Measurements from ENCODE around the gene ECE1. TPM values are rescaled to one million over a fixed set of nuclear protein-coding genes. Genes with fewer than 3 reads are reported as not detected.

Gene ECE1
- total and polyA plus RNA-seq, 2 of the 4 experiments (the other 2 are of a cell fraction), result 61.8 to 124 TPM

DNA sequence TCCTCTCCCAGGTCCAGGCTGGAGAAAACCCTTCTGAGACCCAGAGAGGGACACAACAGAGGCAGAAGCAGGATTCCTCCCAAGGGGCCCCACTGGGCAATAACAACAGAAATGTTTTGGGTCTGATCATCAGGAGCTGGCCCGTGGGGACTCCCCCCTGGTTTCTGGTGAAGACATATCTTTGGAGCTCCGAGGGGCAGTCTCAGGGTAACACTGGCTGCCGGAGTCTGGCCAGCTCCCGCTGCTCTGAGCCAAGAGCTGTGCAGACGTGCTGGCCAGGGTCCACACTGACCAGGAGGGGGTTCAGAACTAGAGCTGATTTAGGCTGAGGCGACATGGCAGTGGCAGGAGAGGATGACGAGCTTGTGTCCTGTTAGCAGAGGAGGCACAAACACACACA is 13.1 kb downstream of the ECE1 start:
- TF ChIP-seq CHD1 (IDR thresholded peaks at IDR 0.05; ENCODE audit: low read depth, low read length) (no peak), BHLHE40 (IDR thresholded peaks at IDR 0.05; ENCODE audit: low read depth, low read length) (no peak), POLR2A (IDR thresholded peaks at IDR 0.05; ENCODE audit: low read depth, low read length) (no peak)
- Histone ChIP-seq H2BK15ac (ENCODE audit: low read depth, low read length) (no peak overlapping the region), H3K4me3 (ENCODE audit: insufficient read depth, low read depth, low read length) (no peak overlapping the region), H3K4me2 (ENCODE audit: low read depth, low read length) (no peak overlapping the region), H3K36me3 (ENCODE audit: control insufficient read depth, insufficient read depth, low read length) (peaks cover 36% of the 10 kb centered on the region), H2BK5ac (ENCODE audit: low read depth, low read length, poor library complexity, severe bottlenecking) (no peak overlapping the region), H3K4ac (ENCODE audit: low read depth, low read length) (peak overlapping the region; percentile 8; the same call in 1 of the 2 replicates), H3K9me3 (ENCODE audit: control insufficient read depth, insufficient read depth, low read length) (no peaks in the 10 kb centered on the region), H4K8ac (ENCODE audit: low read depth in 2 of 2, low read length in 2 of 2) (no peak overlapping the region), H3K23ac (ENCODE audit: low read depth, low read length) (peak overlapping the region; percentile 13; the same call in 1 of the 2 replicates), H3K27ac (ENCODE audit: insufficient read depth, low read length) (no peak overlapping the region), H3K9me1 (ENCODE audit: insufficient read depth, low read length) (peaks cover 26% of the 10 kb centered on the region), H4K5ac (ENCODE audit: low read depth, low read length) (no peak overlapping the region), H3K56ac (ENCODE audit: extremely low read depth, insufficient read depth, low read length) (no peak overlapping the region), H4K91ac (ENCODE audit: insufficient read depth, low read depth, low read length) (no peak overlapping the region), H3K9ac (ENCODE audit: low read depth, low read length) (no peak overlapping the region), H3K27me3 (ENCODE audit: control insufficient read depth, insufficient read depth, low read length) (no peaks in the 10 kb centered on the region), H3K79me1 (ENCODE audit: low read depth in 1 of 2, low read length in 2 of 2) (peaks cover 40 to 68% of the 10 kb centered on the region in 2 experiments), H2BK120ac (ENCODE audit: low read depth, low read length) (no peak overlapping the region), H2AK5ac (ENCODE audit: low read depth, low read length) (peak overlapping the region; percentile 73; the same call in 1 of the 2 replicates), H3K4me1 (ENCODE audit: control insufficient read depth, insufficient read depth, low read length) (peaks cover 26% of the 10 kb centered on the region), H2BK20ac (ENCODE audit: low read depth, low read length) (no peak overlapping the region), H3K18ac (ENCODE audit: low read depth, low read length) (no peak overlapping the region), H3K14ac (replicated peaks; ENCODE audit: low read depth, low read length) (peak overlapping the region; percentile 60; the same call in 1 of the 2 replicates), H4K20me1 (ENCODE audit: insufficient read depth, low read length) (no peaks in the 10 kb centered on the region), H2AFZ (replicated peaks; ENCODE audit: low read length, poor library complexity) (no peak overlapping the region), H2AK9ac (replicated peaks; ENCODE audit: low read depth, low read length, poor library complexity) (no peak overlapping the region)
- ATAC-seq (ENCODE audit: low read depth) (no peak), DNase-seq (no peak)
- ChIA-PET CTCF (interaction anchor here (1.8 kb wide), 1 partner anchor 91 kb away, joined by 4 read pairs; no protein-coding TSS in a partner anchor), POLR2A (ENCODE audit: unreplicated experiment) (no interaction called here)
- dilution Hi-C loops (cut with HindIII; ENCODE audit: low sequenced_read_pairs, unreplicated experiment), result no loop called here
- in situ Hi-C loops (cut with MboI; ENCODE audit: low sequenced_read_pairs), result no loop called here
- no TSS peak for BruUV-seq (replicated peaks)
- WGBS, 2 experiments (ENCODE audit: extremely low coverage in 2 of 2, insufficient read length in 1 of 2), result 37% methylated on average over 3 of the region's 7 CpGs; no CpG with 5 or more reads in 1 of the 2 experiments
- intact Hi-C loops (cut with micrococcal nuclease), result no loop called here

Data from IMR-90 (cell line).